GM12878 (cell line): ENCODE results near the gene SORCS1. TPM values are rescaled to one million over a fixed set of nuclear protein-coding genes. Genes with fewer than 3 reads are reported as not detected.

ENCODE experiments used
- ATAC-seq: fragments of 200-7000 bp; cut with Tn5 transposase; 3 replicates; pipeline ENCODE4 v1.9.1; 2020; ENCODE audit warnings: mild to moderate bottlenecking, moderate library complexity
- BruUV-seq: library from RNA; stranded (reverse); fragments of 400-500 nt; replicated peaks from 2 replicates; lab custom pipeline; 2021; lab: Mats Ljungman, UMichigan
- CTCF ChIA-PET: fragments of 300-600 bp; sonication (Branson Sonifier 250); formaldehyde crosslinking; extraction: SDS; loops from one replicate; lab custom pipeline; 2021; ENCODE audit warnings: inconsistent platforms; lab: Yijun Ruan, JAX
- POLR2A ChIA-PET: fragments of 350-600 bp; formaldehyde crosslinking; extraction: SDS; loops from one replicate; lab custom pipeline; 2021; ENCODE audit warnings: inconsistent platforms; lab: Charles Lee
- RAD21 ChIA-PET: fragments of 300-600 bp; sonication (Branson Sonifier 250); formaldehyde crosslinking; loops from one replicate; lab custom pipeline; 2023; ENCODE audit warnings: antibody characterized with exemption; ENCODE audit not compliant: unreplicated experiment; lab: Charles Lee
- SMC1A ChIA-PET: fragments of 300-600 bp; sonication (Branson Sonifier 250); formaldehyde crosslinking; loops from one replicate; lab custom pipeline; 2023; ENCODE audit not compliant: unreplicated experiment, uncharacterized antibody; lab: Charles Lee
- DNase-seq: peaks from one replicate; pipeline ENCODE4 v3.0.0-alpha.2; 2011; ENCODE audit warnings: low read depth, low spot score
- FAIRE-seq: peaks from 3 replicates; lab custom pipeline; 2011; peaks lifted over from hg19 to GRCh38; lab: Jason Lieb, UNC
- H2AFZ ChIP-seq: 2 replicates; pipeline ENCODE4 v1.6.0; 2011; ENCODE audit warnings: low read depth, low read length, control low read depth; ENCODE audit not compliant: control insufficient read depth
- H3K27ac ChIP-seq: 2 replicates; pipeline ENCODE4 v1.5.1; 2011; ENCODE audit warnings: control low read depth; ENCODE audit not compliant: control insufficient read depth, insufficient read depth
- H3K27me3 ChIP-seq, 2 experiments: replicated peaks in 1 of 2; 2 replicates each; pipeline versions ENCODE4 v1.6.0 to v1.6.1; 2011; ENCODE audit warnings: low read length in 1 of 2; ENCODE audit not compliant: control insufficient read depth in 2 of 2, insufficient read depth in 2 of 2
- H3K36me3 ChIP-seq, 2 experiments: 2 replicates each; pipeline ENCODE4 v1.5.1; 2011; ENCODE audit warnings: low read length in 1 of 2; ENCODE audit not compliant: control insufficient read depth in 2 of 2, insufficient read depth in 2 of 2
- H3K4me1 ChIP-seq: 2 replicates; pipeline ENCODE4 v1.6.1; 2011; ENCODE audit warnings: mild to moderate bottlenecking, low read length, moderate library complexity, mixed read lengths; ENCODE audit not compliant: control insufficient read depth, insufficient read depth
- H3K4me2 ChIP-seq: 2 replicates; pipeline ENCODE4 v1.6.0; 2011; ENCODE audit warnings: control low read depth; ENCODE audit not compliant: control insufficient read depth, insufficient read depth
- H3K4me3 ChIP-seq: fragments of 200-600 bp; sonication (generic); 2 replicates; pipeline ENCODE4 v1.5.1; 2016
- H3K79me2 ChIP-seq: 2 replicates; pipeline ENCODE4 v1.6.0; 2011; ENCODE audit warnings: low read length; ENCODE audit not compliant: control insufficient read depth, insufficient read depth
- H3K9ac ChIP-seq: 2 replicates; pipeline ENCODE4 v1.8.0; 2011; ENCODE audit warnings: low read length, control low read depth, mixed read lengths; ENCODE audit not compliant: control insufficient read depth, insufficient read depth
- H3K9me3 ChIP-seq: replicated peaks from 3 replicates; pipeline ENCODE4 v1.5.1; 2011; ENCODE audit warnings: mild to moderate bottlenecking, low read length; ENCODE audit not compliant: control insufficient read depth, insufficient read depth
- H4K20me1 ChIP-seq: 2 replicates; pipeline ENCODE4 v1.6.0; 2011; ENCODE audit not compliant: control insufficient read depth, insufficient read depth
- CHD2 ChIP-seq: IDR thresholded peaks from 2 replicates; pipeline ENCODE4 v1.6.1; 2011; ENCODE audit warnings: low read depth, low read length, improper control_type of control experiment, borderline replicate concordance
- CREM ChIP-seq: IDR thresholded peaks from 2 replicates; pipeline ENCODE4 v1.6.1; 2014; ENCODE audit warnings: antibody characterized with exemption, low read depth
- MYC ChIP-seq: IDR thresholded peaks from 2 replicates; pipeline ENCODE4 v1.6.1; 2011; ENCODE audit warnings: mild to moderate bottlenecking, low read length, moderate library complexity, inconsistent platforms; ENCODE audit not compliant: insufficient read depth, insufficient replicate concordance, insufficient read length, severe bottlenecking
- PAX5 ChIP-seq: IDR thresholded peaks from 2 replicates; pipeline ENCODE4 v1.6.1; 2011; ENCODE audit warnings: low read depth, low read length, borderline replicate concordance
- SIN3A ChIP-seq: IDR thresholded peaks from 2 replicates; pipeline ENCODE4 v1.6.1; 2012; ENCODE audit warnings: low read depth, low read length, improper control_type of control experiment
- SMAD1 ChIP-seq: fragments of 450-650 bp; IDR thresholded peaks from 2 replicates; pipeline ENCODE4 v1.6.1; 2018; ENCODE audit warnings: mild to moderate bottlenecking, low read depth; ENCODE audit not compliant: partially characterized antibody
- SMC3 ChIP-seq: IDR thresholded peaks from 2 replicates; pipeline ENCODE4 v1.6.1; 2011; ENCODE audit warnings: low read length, improper control_type of control experiment, borderline replicate concordance
- SRF ChIP-seq, 2 experiments: IDR thresholded peaks; 2 replicates each; pipeline ENCODE4 v1.6.1; 2011; ENCODE audit warnings: low read depth in 2 of 2, low read length in 2 of 2, mild to moderate bottlenecking in 1 of 2, moderate library complexity in 1 of 2
- YBX1 ChIP-seq: fragments of 450-650 bp; IDR thresholded peaks from 2 replicates; pipeline ENCODE4 v1.6.1; 2016; ENCODE audit warnings: antibody characterized with exemption
- WGBS: methylation state at CpG from one replicate; pipeline ENCODE4 v1.1.6; 2016; ENCODE audit warnings: low lambda C conversion rate; ENCODE audit not compliant: insufficient replicate concordance, insufficient coverage; ENCODE audit errors: missing lambda C conversion rate; 5-methylcytosine and 5-hydroxymethylcytosine counted together
- in situ Hi-C: fragments of 300-500 bp; cut with MboI; formaldehyde crosslinking; loops from 9 replicates; pipeline ENCODE4 v1.14.3; 2018; ENCODE audit warnings: mixed read lengths
- intact Hi-C: fragments of 100-400 bp; cut with micrococcal nuclease; formaldehyde crosslinking; loops from one replicate; pipeline ENCODE4 v1.14.2; 2022; ENCODE audit not compliant: unreplicated experiment
- polyA plus RNA-seq, 11 experiments: library from polyadenylated mRNA; depleted of rRNA in 4 of 11; unstranded in 6 of 11; stranded (reverse) in 5 of 11; fragments of >200 nt; fragmentation: Nextera tagmentation in 4 of 11; fragmentation: Illumina TruSeq in 1 of 11; extraction: Ambion mirVana in 4 of 11; extraction: Trizol in 1 of 11; gene quantifications; 1 replicate in 1 of 11; 2 replicates in 10 of 11; pipeline versions ENCODE4 v1.2.1 to v1.2.3, GENCODE V29; 2011 to 2016; ENCODE audit warnings: inconsistent platforms in 2 of 11, missing spikeins in 2 of 11, low read depth in 1 of 11
- total RNA-seq, 4 experiments: library from RNA; depleted of rRNA in 3 of 4; stranded (reverse); fragments of >200 nt in 3 of 4; fragmentation: Illumina TruSeq in 1 of 4; extraction: Trizol in 1 of 4; gene quantifications; 2 replicates each; pipeline versions ENCODE4 v1.2.1 to v1.2.3, GENCODE V29; 2013 to 2021
- TF ChIP-seq, protein P1 (sequence below): fragments of 450-650 bp; formaldehyde crosslinking; IDR thresholded peaks from 2 replicates; pipeline ENCODE4 v1.4.0; 2020; ENCODE audit warnings: mild to moderate bottlenecking, moderate library complexity
- TF ChIP-seq, protein P2 (sequence below): IDR thresholded peaks from 2 replicates; pipeline ENCODE4 v1.6.1; 2011; ENCODE audit warnings: mild to moderate bottlenecking, low read depth, low read length, moderate library complexity; ENCODE audit not compliant: insufficient replicate concordance
- TF ChIP-seq, protein P3 (sequence below): IDR thresholded peaks from 2 replicates; pipeline ENCODE4 v1.6.1; 2012; ENCODE audit warnings: improper control_type of control experiment, low read depth, low read length; ENCODE audit not compliant: insufficient replicate concordance

Gene SORCS1
- total and polyA plus RNA-seq, 10 of the 15 experiments (the other 5 are each of a cell fraction or from before 2014, with no cell fraction given), result 0.02 to 9.6 (median 0.06) TPM; not detected in 3

DNA sequence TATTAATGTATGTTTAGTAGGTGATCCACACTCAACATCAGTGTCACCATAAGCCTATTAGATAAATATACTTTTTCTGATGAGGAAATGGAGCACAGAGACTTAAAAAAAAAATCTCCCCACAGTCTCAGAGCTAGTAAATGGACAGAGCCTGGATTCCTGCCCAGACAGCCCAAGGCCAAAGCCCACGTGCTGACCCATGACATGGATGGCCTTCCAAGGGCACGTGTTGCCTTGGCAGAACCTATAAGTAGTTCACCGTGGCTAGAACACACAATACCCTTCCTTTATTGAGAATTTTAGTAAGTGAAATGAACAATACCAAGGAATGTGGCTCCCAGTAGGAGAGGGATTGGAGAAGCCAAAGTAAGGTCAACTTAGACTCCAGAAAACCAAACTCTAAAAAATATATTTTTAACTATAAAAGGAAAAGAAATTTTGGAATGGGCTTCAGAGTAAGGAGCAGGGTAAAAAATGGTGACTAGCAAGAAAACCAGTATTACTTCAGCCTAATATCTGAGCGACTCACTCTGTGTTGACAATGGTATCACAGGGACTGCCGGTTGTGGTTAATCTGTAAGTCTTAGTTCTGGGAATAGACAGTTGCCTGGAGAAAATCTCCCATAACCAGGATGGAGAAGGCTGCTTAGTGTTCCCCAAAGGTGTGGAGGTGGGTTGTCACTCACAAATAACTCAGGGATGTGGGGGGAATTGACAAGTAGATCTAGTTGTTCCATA lies 223.0 kb downstream of the SORCS1 start:
- no peak for ATAC-seq
- Histone ChIP-seq H3K4me2 (no peak overlapping the region), H3K9me3 (peaks cover 3% of the 10 kb centered on the region; the same call in 2 of the 3 replicates), H3K79me2 (no peaks in the 10 kb centered on the region), H3K36me3 (no peaks in the 10 kb centered on the region), H3K27me3 (no peaks in the 10 kb centered on the region), H2AFZ (no peak overlapping the region), H3K27ac (no peak overlapping the region), H4K20me1 (no peaks in the 10 kb centered on the region), H3K9ac (no peak overlapping the region), H3K4me1 (peaks cover 2% of the 10 kb centered on the region; the same call in 1 of the 2 replicates), H3K4me3 (no peak overlapping the region)
- intact Hi-C loops, result no loop called here
- no TSS peak for BruUV-seq
- no peak for FAIRE-seq
- ChIA-PET POLR2A (no interaction called here), CTCF (interaction anchor here (1.6 kb wide), 1 partner anchor 39 kb away, joined by 4 read pairs; no protein-coding TSS in a partner anchor), SMC1A (interaction anchor here (1.1 to 1.8 kb wide), 2 partner anchors 16 to 23 kb away, joined by 3 to 5 read pairs; no protein-coding TSS in a partner anchor), RAD21 (no interaction called here)
- in situ Hi-C loops, result no loop called here
- DNase-seq, result no peak
- 77% methylated on average over 5 of the region's 5 CpGs for WGBS
- TF ChIP-seq SMAD1 (no peak), SMC3 (no peak), MYC (no peak), CREM (no peak), SRF (IDR thresholded peaks at IDR 0.05; ENCODE audit: low read depth in 2 of 2, low read length in 2 of 2) (no peak), CHD2 (no peak), YBX1 (no peak), PAX5 (no peak), SIN3A (no peak)
- TF ChIP-seq, protein P1, sequence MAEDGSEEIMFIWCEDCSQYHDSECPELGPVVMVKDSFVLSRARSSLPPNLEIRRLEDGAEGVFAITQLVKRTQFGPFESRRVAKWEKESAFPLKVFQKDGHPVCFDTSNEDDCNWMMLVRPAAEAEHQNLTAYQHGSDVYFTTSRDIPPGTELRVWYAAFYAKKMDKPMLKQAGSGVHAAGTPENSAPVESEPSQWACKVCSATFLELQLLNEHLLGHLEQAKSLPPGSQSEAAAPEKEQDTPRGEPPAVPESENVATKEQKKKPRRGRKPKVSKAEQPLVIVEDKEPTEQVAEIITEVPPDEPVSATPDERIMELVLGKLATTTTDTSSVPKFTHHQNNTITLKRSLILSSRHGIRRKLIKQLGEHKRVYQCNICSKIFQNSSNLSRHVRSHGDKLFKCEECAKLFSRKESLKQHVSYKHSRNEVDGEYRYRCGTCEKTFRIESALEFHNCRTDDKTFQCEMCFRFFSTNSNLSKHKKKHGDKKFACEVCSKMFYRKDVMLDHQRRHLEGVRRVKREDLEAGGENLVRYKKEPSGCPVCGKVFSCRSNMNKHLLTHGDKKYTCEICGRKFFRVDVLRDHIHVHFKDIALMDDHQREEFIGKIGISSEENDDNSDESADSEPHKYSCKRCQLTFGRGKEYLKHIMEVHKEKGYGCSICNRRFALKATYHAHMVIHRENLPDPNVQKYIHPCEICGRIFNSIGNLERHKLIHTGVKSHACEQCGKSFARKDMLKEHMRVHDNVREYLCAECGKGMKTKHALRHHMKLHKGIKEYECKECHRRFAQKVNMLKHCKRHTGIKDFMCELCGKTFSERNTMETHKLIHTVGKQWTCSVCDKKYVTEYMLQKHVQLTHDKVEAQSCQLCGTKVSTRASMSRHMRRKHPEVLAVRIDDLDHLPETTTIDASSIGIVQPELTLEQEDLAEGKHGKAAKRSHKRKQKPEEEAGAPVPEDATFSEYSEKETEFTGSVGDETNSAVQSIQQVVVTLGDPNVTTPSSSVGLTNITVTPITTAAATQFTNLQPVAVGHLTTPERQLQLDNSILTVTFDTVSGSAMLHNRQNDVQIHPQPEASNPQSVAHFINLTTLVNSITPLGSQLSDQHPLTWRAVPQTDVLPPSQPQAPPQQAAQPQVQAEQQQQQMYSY (CRISPR knock-in tag), result no peak
- TF ChIP-seq, protein P2, sequence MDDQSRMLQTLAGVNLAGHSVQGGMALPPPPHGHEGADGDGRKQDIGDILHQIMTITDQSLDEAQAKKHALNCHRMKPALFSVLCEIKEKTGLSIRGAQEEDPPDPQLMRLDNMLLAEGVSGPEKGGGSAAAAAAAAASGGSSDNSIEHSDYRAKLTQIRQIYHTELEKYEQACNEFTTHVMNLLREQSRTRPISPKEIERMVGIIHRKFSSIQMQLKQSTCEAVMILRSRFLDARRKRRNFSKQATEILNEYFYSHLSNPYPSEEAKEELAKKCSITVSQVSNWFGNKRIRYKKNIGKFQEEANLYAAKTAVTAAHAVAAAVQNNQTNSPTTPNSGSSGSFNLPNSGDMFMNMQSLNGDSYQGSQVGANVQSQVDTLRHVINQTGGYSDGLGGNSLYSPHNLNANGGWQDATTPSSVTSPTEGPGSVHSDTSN, result no peak
- TF ChIP-seq, protein P3, sequence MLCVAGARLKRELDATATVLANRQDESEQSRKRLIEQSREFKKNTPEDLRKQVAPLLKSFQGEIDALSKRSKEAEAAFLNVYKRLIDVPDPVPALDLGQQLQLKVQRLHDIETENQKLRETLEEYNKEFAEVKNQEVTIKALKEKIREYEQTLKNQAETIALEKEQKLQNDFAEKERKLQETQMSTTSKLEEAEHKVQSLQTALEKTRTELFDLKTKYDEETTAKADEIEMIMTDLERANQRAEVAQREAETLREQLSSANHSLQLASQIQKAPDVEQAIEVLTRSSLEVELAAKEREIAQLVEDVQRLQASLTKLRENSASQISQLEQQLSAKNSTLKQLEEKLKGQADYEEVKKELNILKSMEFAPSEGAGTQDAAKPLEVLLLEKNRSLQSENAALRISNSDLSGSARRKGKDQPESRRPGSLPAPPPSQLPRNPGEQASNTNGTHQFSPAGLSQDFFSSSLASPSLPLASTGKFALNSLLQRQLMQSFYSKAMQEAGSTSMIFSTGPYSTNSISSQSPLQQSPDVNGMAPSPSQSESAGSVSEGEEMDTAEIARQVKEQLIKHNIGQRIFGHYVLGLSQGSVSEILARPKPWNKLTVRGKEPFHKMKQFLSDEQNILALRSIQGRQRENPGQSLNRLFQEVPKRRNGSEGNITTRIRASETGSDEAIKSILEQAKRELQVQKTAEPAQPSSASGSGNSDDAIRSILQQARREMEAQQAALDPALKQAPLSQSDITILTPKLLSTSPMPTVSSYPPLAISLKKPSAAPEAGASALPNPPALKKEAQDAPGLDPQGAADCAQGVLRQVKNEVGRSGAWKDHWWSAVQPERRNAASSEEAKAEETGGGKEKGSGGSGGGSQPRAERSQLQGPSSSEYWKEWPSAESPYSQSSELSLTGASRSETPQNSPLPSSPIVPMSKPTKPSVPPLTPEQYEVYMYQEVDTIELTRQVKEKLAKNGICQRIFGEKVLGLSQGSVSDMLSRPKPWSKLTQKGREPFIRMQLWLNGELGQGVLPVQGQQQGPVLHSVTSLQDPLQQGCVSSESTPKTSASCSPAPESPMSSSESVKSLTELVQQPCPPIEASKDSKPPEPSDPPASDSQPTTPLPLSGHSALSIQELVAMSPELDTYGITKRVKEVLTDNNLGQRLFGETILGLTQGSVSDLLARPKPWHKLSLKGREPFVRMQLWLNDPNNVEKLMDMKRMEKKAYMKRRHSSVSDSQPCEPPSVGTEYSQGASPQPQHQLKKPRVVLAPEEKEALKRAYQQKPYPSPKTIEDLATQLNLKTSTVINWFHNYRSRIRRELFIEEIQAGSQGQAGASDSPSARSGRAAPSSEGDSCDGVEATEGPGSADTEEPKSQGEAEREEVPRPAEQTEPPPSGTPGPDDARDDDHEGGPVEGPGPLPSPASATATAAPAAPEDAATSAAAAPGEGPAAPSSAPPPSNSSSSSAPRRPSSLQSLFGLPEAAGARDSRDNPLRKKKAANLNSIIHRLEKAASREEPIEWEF, result no peak
